ENCODE measurements around the gene CTNNA3. TPM values are rescaled to one million over a fixed set of nuclear protein-coding genes. Genes with fewer than 3 reads are reported as not detected.
A peak's percentile ranks its signal among the peaks of the same experiment; 100 is the strongest.

CTNNA3 gene
- polyA plus RNA-seq, 1 donor from 2014 or later = 0.14 TPM

DNA sequence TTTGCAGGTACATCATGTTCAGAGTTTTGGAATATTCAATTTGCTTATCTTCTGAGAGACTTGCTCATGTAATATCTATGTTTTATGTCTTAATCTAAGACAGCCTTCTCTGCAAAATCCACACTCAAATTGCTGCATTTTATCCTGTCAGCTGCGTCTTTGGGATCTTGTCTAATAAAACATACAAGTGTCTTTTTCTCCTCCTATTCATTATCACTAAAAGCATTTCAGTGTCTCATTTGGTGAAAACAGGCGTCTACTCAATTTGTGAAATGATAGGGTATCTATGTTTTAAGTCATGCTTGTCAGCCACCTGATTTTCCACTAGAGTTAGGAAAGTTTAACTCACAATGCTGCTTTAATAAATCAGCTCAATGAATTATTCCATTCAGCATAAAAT is 882.9 kb downstream of the CTNNA3 start:
- H3K79me2 ChIP-seq (replicated peaks; ENCODE audit: insufficient read depth, low read length) = no peaks in the 10 kb centered on the region
- peaks cover 5% of the 10 kb centered on the region for H3K9me3 ChIP-seq (ENCODE audit: low read length)
- no peaks in the 10 kb centered on the region for H3K36me3 ChIP-seq (ENCODE audit: insufficient read depth, low read length)
- TF ChIP-seq EP300 (conservative IDR thresholded peaks at IDR 0.05; ENCODE audit: poor library complexity, severe bottlenecking) = peak; percentile 95
- TF ChIP-seq MXI1 (conservative IDR thresholded peaks at IDR 0.05; ENCODE audit: poor library complexity, severe bottlenecking) = no peak
- peak; percentile 88 for TF ChIP-seq POLR2AphosphoS5 (IDR thresholded peaks at IDR 0.05)
- no peak for TF ChIP-seq RAD21 (conservative IDR thresholded peaks at IDR 0.05)
- no peak for TF ChIP-seq CTCF (IDR thresholded peaks at IDR 0.05; ENCODE audit: poor library complexity, severe bottlenecking)
- TF ChIP-seq EZH2 (IDR thresholded peaks at IDR 0.05; ENCODE audit: borderline replicate concordance, insufficient read depth, low read length, poor library complexity, severe bottlenecking) = no peak
- TF ChIP-seq TAF1 (IDR thresholded peaks at IDR 0.05; ENCODE audit: low read depth) = no peak
- TF ChIP-seq SMC3 (conservative IDR thresholded peaks at IDR 0.05; ENCODE audit: poor library complexity) = no peak
- TF ChIP-seq REST (IDR thresholded peaks at IDR 0.05; ENCODE audit: borderline replicate concordance) = peak; percentile 70
- peak overlapping the region; percentile 35 for H3K27ac ChIP-seq (ENCODE audit: low read length)
- no peak overlapping the region for H2AFZ ChIP-seq (ENCODE audit: low read depth, low read length)
- H4K20me1 ChIP-seq (ENCODE audit: insufficient read depth) = no peaks in the 10 kb centered on the region
- no peaks in the 10 kb centered on the region for H3K27me3 ChIP-seq (ENCODE audit: insufficient read depth, low read depth, low read length)
- peak overlapping the region; percentile 0 for H3K4me3 ChIP-seq (ENCODE audit: low read length)
- no peaks in the 10 kb centered on the region for H3K9me2 ChIP-seq (ENCODE audit: insufficient read depth, low read length)
- H3K9ac ChIP-seq (ENCODE audit: low read length) = no peak overlapping the region
- peaks cover 5% of the 10 kb centered on the region for H3F3A ChIP-seq (ENCODE audit: insufficient read depth, low read length, poor library complexity, severe bottlenecking)
- H3K4me2 ChIP-seq (ENCODE audit: low read length) = no peak overlapping the region

- Histone ChIP-seq H3K9me3 (ENCODE audit: low read length) (peaks cover 6% of the 10 kb centered on the region), H3K4me3 (ENCODE audit: low read length) (no peak overlapping the region), H3K36me3 (ENCODE audit: insufficient read depth, low read length) (no peaks in the 10 kb centered on the region), H3K27ac (ENCODE audit: low read length) (no peak overlapping the region), H3K27me3 (ENCODE audit: insufficient read depth, low read depth, low read length) (no peaks in the 10 kb centered on the region), H3F3A (ENCODE audit: insufficient read depth, low read length, poor library complexity, severe bottlenecking) (peaks cover 5% of the 10 kb centered on the region), H4K20me1 (ENCODE audit: insufficient read depth) (no peaks in the 10 kb centered on the region), H3K9ac (ENCODE audit: low read length) (no peak overlapping the region), H3K9me2 (ENCODE audit: insufficient read depth, low read length) (no peaks in the 10 kb centered on the region), H3K4me2 (ENCODE audit: low read length) (no peak overlapping the region), H3K79me2 (replicated peaks; ENCODE audit: insufficient read depth, low read length) (no peaks in the 10 kb centered on the region), H2AFZ (ENCODE audit: low read depth, low read length) (no peak overlapping the region)
- TF ChIP-seq CTCF (IDR thresholded peaks at IDR 0.05; ENCODE audit: poor library complexity, severe bottlenecking) = no peak
- no peak for TF ChIP-seq RAD21 (conservative IDR thresholded peaks at IDR 0.05)
- no peak for TF ChIP-seq EP300 (conservative IDR thresholded peaks at IDR 0.05; ENCODE audit: poor library complexity, severe bottlenecking)
- TF ChIP-seq REST (IDR thresholded peaks at IDR 0.05; ENCODE audit: borderline replicate concordance) = no peak
- TF ChIP-seq TAF1 (IDR thresholded peaks at IDR 0.05; ENCODE audit: low read depth) = no peak
- TF ChIP-seq POLR2AphosphoS5 (IDR thresholded peaks at IDR 0.05) = no peak
- TF ChIP-seq SMC3 (conservative IDR thresholded peaks at IDR 0.05; ENCODE audit: poor library complexity) = no peak
- no peak for TF ChIP-seq MXI1 (conservative IDR thresholded peaks at IDR 0.05; ENCODE audit: poor library complexity, severe bottlenecking)
- no peak for TF ChIP-seq EZH2 (IDR thresholded peaks at IDR 0.05; ENCODE audit: borderline replicate concordance, insufficient read depth, low read length, poor library complexity, severe bottlenecking)
Observed at GRCh38 chr10:66811211-66811610, 884.8 kb downstream of the CTNNA3 start.
